Ammon's horn (tissue), 1 donor: ENCODE measurements around the gene MAPKBP1.

ENCODE experiments used
- DNase-seq: peaks from one replicate; pipeline ENCODE4 v3.0.0-alpha.2; 2016; ENCODE audit warnings: low spot score

Gene MAPKBP1

GRCh38 chr15:41782371-41783282, 8.3 kb downstream of the MAPKBP1 start:
- DNase-seq: no peak

- no peak for DNase-seq
Observed at GRCh38 chr15:41783296-41783695, 9.0 kb downstream of the MAPKBP1 start.

- no peak for DNase-seq
Observed at GRCh38 chr15:41788262-41788661, 14.0 kb downstream of the MAPKBP1 start.

- no peak for DNase-seq
Observed at GRCh38 chr15:41789236-41789635, 15.0 kb downstream of the MAPKBP1 start.

GRCh38 chr15:41789662-41790061, 15.4 kb downstream of the MAPKBP1 start:
- DNase-seq: no peak

GRCh38 chr15:41790169-41790568, 15.9 kb downstream of the MAPKBP1 start:
- DNase-seq: no peak

- no peak for DNase-seq
Observed at GRCh38 chr15:41790756-41791546, 16.7 kb downstream of the MAPKBP1 start.

GRCh38 chr15:41791547-41791937, 17.3 kb downstream of the MAPKBP1 start:
- DNase-seq: no peak

GRCh38 chr15:41792000-41792637, 17.8 kb downstream of the MAPKBP1 start:
- DNase-seq: no peak

- DNase-seq: no peak
Observed at GRCh38 chr15:41794081-41794480, 19.8 kb downstream of the MAPKBP1 start.

GRCh38 chr15:41795996-41796856, 21.9 kb downstream of the MAPKBP1 start:
- DNase-seq: no peak

GRCh38 chr15:41797201-41797944, 23.1 kb downstream of the MAPKBP1 start:
- no peak for DNase-seq

GRCh38 chr15:41798607-41799487, 24.6 kb downstream of the MAPKBP1 start:
- DNase-seq: no peak

GRCh38 chr15:41799488-41799805, 25.2 kb downstream of the MAPKBP1 start:
- no peak for DNase-seq

GRCh38 chr15:41801185-41801584, 26.9 kb downstream of the MAPKBP1 start:
- DNase-seq: no peak

GRCh38 chr15:41801850-41802455, 27.7 kb downstream of the MAPKBP1 start:
- no peak for DNase-seq

- DNase-seq: no peak
Observed at GRCh38 chr15:41804361-41804760, 30.1 kb downstream of the MAPKBP1 start.

- DNase-seq: no peak
Observed at GRCh38 chr15:41804916-41805666, 30.8 kb downstream of the MAPKBP1 start.

- no peak for DNase-seq
Observed at GRCh38 chr15:41805711-41806110, 31.4 kb downstream of the MAPKBP1 start.
